ENCODE data around the gene ZNF804A. TPM values are rescaled to one million over a fixed set of nuclear protein-coding genes. Genes with fewer than 3 reads are reported as not detected.

Gene ZNF804A
- 2.9 and 3.9 TPM in 2 replicates for total RNA-seq

DNA sequence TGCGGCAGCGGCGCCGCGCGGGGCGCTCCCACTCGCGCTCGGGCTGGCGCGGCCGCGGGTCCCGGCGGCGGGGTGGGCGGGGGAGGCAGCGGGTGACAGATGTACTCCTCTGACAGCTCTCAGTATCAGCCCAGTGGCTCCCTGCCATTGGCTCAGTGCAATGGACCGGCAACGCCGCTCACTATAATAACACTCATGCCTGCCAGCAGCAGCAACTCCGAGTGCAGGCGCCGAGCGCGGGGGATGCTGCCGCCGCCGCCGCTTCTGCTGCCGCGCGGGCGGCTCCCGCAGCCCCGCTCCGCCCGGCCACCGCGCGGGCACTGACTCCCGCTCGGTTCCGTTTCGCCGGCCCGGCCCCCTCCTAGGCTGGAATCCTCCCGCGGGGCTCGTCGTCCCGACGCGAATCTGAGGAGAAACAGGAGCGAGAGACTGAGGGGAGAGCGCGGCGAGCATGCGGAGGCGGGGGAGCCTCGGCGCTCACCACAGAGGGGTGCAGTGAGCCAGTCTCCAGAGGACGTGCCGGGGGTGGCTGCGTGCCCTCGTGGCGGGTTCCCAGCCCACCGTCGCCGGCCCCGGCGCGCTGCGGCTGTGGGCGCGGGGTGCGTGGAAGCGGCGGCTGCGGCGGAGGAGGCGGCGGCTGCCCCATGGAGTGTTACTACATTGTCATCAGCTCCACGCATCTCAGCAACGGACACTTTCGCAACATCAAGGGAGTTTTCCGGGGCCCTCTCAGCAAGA, at the start of gene ZNF804A:
ZNF804A (plus strand) TSS at position 214 of the 738 bp plus-strand sequence; CDS start at position 645, 431 bp downstream.

Measured in myometrial cell (primary cell).